HepG2 (cell line): ENCODE data around the gene EMC9. TPM values are rescaled to one million over a fixed set of nuclear protein-coding genes. Genes with fewer than 3 reads are reported as not detected.
A peak's percentile ranks its signal among the peaks of the same experiment; 100 is the strongest.

Experiments
- ARID2 ChIP-seq: sonication (generic); formaldehyde crosslinking; IDR thresholded peaks from 2 replicates; pipeline ENCODE4 v1.8.1; 2022; ENCODE audit warnings: mild to moderate bottlenecking, missing genetic modification reagents, borderline replicate concordance
- BCL3 ChIP-seq: sonication (generic); formaldehyde crosslinking; IDR thresholded peaks from 2 replicates; pipeline ENCODE4 v1.5.1; 2020; ENCODE audit warnings: mild to moderate bottlenecking, missing genetic modification reagents, moderate library complexity
- CBX1 ChIP-seq: IDR thresholded peaks from one replicate; pipeline ENCODE4 v1.6.1; 2016; ENCODE audit warnings: antibody characterized with exemption, low read depth
- CHD2 ChIP-seq: IDR thresholded peaks from 2 replicates; pipeline ENCODE4 v1.6.1; 2011; ENCODE audit warnings: low read depth, low read length, improper control_type of control experiment
- FOXM1 ChIP-seq: sonication (generic); formaldehyde crosslinking; IDR thresholded peaks from 2 replicates; pipeline ENCODE4 v1.5.0; 2020; ENCODE audit warnings: missing genetic modification reagents
- GZF1 ChIP-seq: sonication (generic); formaldehyde crosslinking; IDR thresholded peaks from 2 replicates; pipeline ENCODE4 v1.5.1; 2020; ENCODE audit warnings: mild to moderate bottlenecking, missing genetic modification reagents
- HDAC1 ChIP-seq: sonication (generic); formaldehyde crosslinking; IDR thresholded peaks from 2 replicates; pipeline ENCODE4 v1.5.1; 2020; ENCODE audit warnings: mild to moderate bottlenecking, missing genetic modification reagents
- HDAC6 ChIP-seq: fragments of 200-600 bp; sonication (generic); IDR thresholded peaks from 2 replicates; pipeline ENCODE4 v1.7.0; 2017; ENCODE audit warnings: mild to moderate bottlenecking, antibody characterized with exemption, low read length, low read depth
- HOXA3 ChIP-seq: sonication (generic); formaldehyde crosslinking; IDR thresholded peaks from 2 replicates; pipeline ENCODE4 v1.5.0; 2020; ENCODE audit warnings: missing genetic modification reagents
- ISL2 ChIP-seq: sonication (generic); formaldehyde crosslinking; IDR thresholded peaks from 2 replicates; pipeline ENCODE4 v1.5.0; 2020; ENCODE audit warnings: missing genetic modification reagents
- JUNB ChIP-seq: sonication (generic); formaldehyde crosslinking; IDR thresholded peaks from 2 replicates; pipeline ENCODE4 v1.8.0; 2022; ENCODE audit warnings: missing genetic modification reagents, mild to moderate bottlenecking, borderline replicate concordance
- KDM5B ChIP-seq: sonication (generic); formaldehyde crosslinking; IDR thresholded peaks from 2 replicates; pipeline ENCODE4 v1.4.0; 2020; ENCODE audit warnings: missing genetic modification reagents, mild to moderate bottlenecking, borderline replicate concordance
- MED1 ChIP-seq: sonication (generic); formaldehyde crosslinking; IDR thresholded peaks from 2 replicates; pipeline ENCODE4 v1.4.0; 2020; ENCODE audit warnings: missing genetic modification reagents
- NAIF1 ChIP-seq: sonication (generic); formaldehyde crosslinking; IDR thresholded peaks from 2 replicates; pipeline ENCODE4 v1.5.0; 2020; ENCODE audit warnings: mild to moderate bottlenecking, missing genetic modification reagents, borderline replicate concordance
- PAWR ChIP-seq: sonication (generic); formaldehyde crosslinking; IDR thresholded peaks from 2 replicates; pipeline ENCODE4 v1.4.0; 2020; ENCODE audit warnings: missing genetic modification reagents, mild to moderate bottlenecking, borderline replicate concordance
- RFX3 ChIP-seq: IDR thresholded peaks from 2 replicates; pipeline ENCODE4 v1.6.1; 2016; ENCODE audit warnings: missing biosample characterization, missing genetic modification reagents
- SP140L ChIP-seq: sonication (generic); formaldehyde crosslinking; IDR thresholded peaks from 2 replicates; pipeline ENCODE4 v1.4.0; 2020; ENCODE audit warnings: missing genetic modification reagents, borderline replicate concordance
- TBX2 ChIP-seq: sonication (generic); formaldehyde crosslinking; IDR thresholded peaks from 2 replicates; pipeline ENCODE4 v1.5.0; 2020; ENCODE audit warnings: missing genetic modification reagents, mild to moderate bottlenecking, borderline replicate concordance
- WIZ ChIP-seq: sonication (generic); formaldehyde crosslinking; IDR thresholded peaks from 2 replicates; pipeline ENCODE4 v1.5.1; 2020; ENCODE audit warnings: mild to moderate bottlenecking, missing genetic modification reagents
- ZEB1 ChIP-seq: IDR thresholded peaks from 2 replicates; pipeline ENCODE4 v1.6.1; 2012; ENCODE audit warnings: mild to moderate bottlenecking, low read depth, inconsistent platforms; ENCODE audit not compliant: insufficient replicate concordance
- ZFP36L1 ChIP-seq: sonication (generic); formaldehyde crosslinking; IDR thresholded peaks from 2 replicates; pipeline ENCODE4 v1.8.0; 2022; ENCODE audit warnings: mild to moderate bottlenecking, missing genetic modification reagents, moderate library complexity
- ZHX1 ChIP-seq: sonication (generic); formaldehyde crosslinking; IDR thresholded peaks from 2 replicates; pipeline ENCODE4 v1.8.1; 2022; ENCODE audit warnings: low read depth, mild to moderate bottlenecking, missing genetic modification reagents
- ZNF232 ChIP-seq: sonication (generic); formaldehyde crosslinking; IDR thresholded peaks from 2 replicates; pipeline ENCODE4 v1.4.0; 2020; ENCODE audit warnings: missing genetic modification reagents, borderline replicate concordance
- ZNF513 ChIP-seq: sonication (generic); formaldehyde crosslinking; conservative IDR thresholded peaks from 2 replicates; pipeline ENCODE4 v1.5.0; 2020; ENCODE audit warnings: missing genetic modification reagents
- ZNF724P ChIP-seq: sonication (generic); formaldehyde crosslinking; IDR thresholded peaks from 2 replicates; pipeline ENCODE4 v1.8.0; 2022; ENCODE audit warnings: missing genetic modification reagents, borderline replicate concordance
- ZNF782 ChIP-seq: sonication (generic); formaldehyde crosslinking; IDR thresholded peaks from 2 replicates; pipeline ENCODE4 v1.4.0; 2020; ENCODE audit warnings: missing genetic modification reagents, mild to moderate bottlenecking, borderline replicate concordance
- ZNF788 ChIP-seq: sonication (generic); formaldehyde crosslinking; IDR thresholded peaks from 2 replicates; pipeline ENCODE4 v1.5.0; 2020; ENCODE audit warnings: mild to moderate bottlenecking, missing genetic modification reagents, borderline replicate concordance
- polyA plus RNA-seq, 8 experiments: library from polyadenylated mRNA; depleted of rRNA in 3 of 8; stranded (reverse) in 7 of 8; unstranded in 1 of 8; fragments of >200 nt; fragmentation: Illumina TruSeq in 4 of 8; extraction: Trizol in 4 of 8; gene quantifications; 2 replicates each; pipeline versions ENCODE4 v1.2.1 to v1.2.3, GENCODE V29; 2011 to 2016; ENCODE audit warnings: low read depth in 4 of 8, missing spikeins in 1 of 8, mixed read lengths in 1 of 8; ENCODE audit not compliant: insufficient read depth in 1 of 8
- total RNA-seq, 5 experiments: library from RNA; depleted of rRNA; stranded (reverse); fragments of >200 nt; fragmentation: Illumina TruSeq; extraction: Trizol; gene quantifications; 2 replicates each; pipeline ENCODE4 v1.2.3, GENCODE V29; 2016; ENCODE audit warnings: low read depth in 1 of 5

The EMC9 gene
- total and polyA plus RNA-seq, 2 of the 13 experiments (the other 11 are each of a cell fraction or from before 2014, with no cell fraction given): 60.5 to 78.7 TPM

GRCh38 chr14:24092505-24093206 lies 48.7 kb downstream of the EMC9 start (continued):
- TF ChIP-seq PAWR (0 out of 2 replicates have a peak, but pooled peaks have one; percentile 89), NAIF1 (no peak), ZNF232 (CRISPR knock-in tag) (no peak), JUNB (no peak), ZNF788 (CRISPR knock-in tag) (no peak; the same call in 1 of the 2 replicates), GZF1 (CRISPR knock-in tag) (no peak), HDAC6 (no peak), HOXA3 (CRISPR knock-in tag) (no peak), SP140L (CRISPR knock-in tag) (no peak), HDAC1 (CRISPR knock-in tag) (no peak), TBX2 (CRISPR knock-in tag) (no peak), CBX1 (no peak), ZNF513 (no peak), FOXM1 (CRISPR knock-in tag) (no peak), WIZ (CRISPR knock-in tag) (no peak), KDM5B (CRISPR knock-in tag) (no peak), CHD2 (no peak), BCL3 (CRISPR knock-in tag) (no peak), ISL2 (no peak), RFX3 (CRISPR knock-in tag) (no peak), ZHX1 (CRISPR knock-in tag) (no peak), ARID2 (no peak), ZNF724P (CRISPR knock-in tag) (0 out of 2 replicates have a peak, but pooled peaks have one; percentile 69), ZNF782 (CRISPR knock-in tag) (peak; percentile 40; the same call in 1 of the 2 replicates), ZFP36L1 (CRISPR knock-in tag) (no peak), ZEB1 (no peak), MED1 (CRISPR knock-in tag) (0 out of 2 replicates have a peak, but pooled peaks have one; percentile 23)
